Choroid plexus epithelial cell (primary cell): ENCODE data around the gene FBLN2.

Source experiments
- DNase-seq: peaks from one replicate; pipeline ENCODE4 v3.0.0-alpha.2; 2010; ENCODE audit warnings: low read depth
- H3K4me3 ChIP-seq: 2 replicates; pipeline ENCODE4 v1.5.1; 2011; ENCODE audit warnings: low read depth, mild to moderate bottlenecking, control low read depth, low read length, moderate library complexity
- CTCF ChIP-seq: conservative IDR thresholded peaks from 2 replicates; pipeline ENCODE4 v1.5.1; 2011; ENCODE audit warnings: low read depth, mild to moderate bottlenecking, control low read depth, inconsistent platforms, low read length, moderate library complexity

FBLN2 gene

GRCh38 chr3:13539292-13539638 is 9.7 kb upstream of the FBLN2 start:
- no peak for TF ChIP-seq CTCF
- H3K4me3 ChIP-seq: no peak overlapping the region
- peak; percentile 58 for DNase-seq

GRCh38 chr3:13539671-13540070 is 9.3 kb upstream of the FBLN2 start:
- no peak overlapping the region for H3K4me3 ChIP-seq
- DNase-seq: peak; percentile 29
- no peak for TF ChIP-seq CTCF

DNA sequence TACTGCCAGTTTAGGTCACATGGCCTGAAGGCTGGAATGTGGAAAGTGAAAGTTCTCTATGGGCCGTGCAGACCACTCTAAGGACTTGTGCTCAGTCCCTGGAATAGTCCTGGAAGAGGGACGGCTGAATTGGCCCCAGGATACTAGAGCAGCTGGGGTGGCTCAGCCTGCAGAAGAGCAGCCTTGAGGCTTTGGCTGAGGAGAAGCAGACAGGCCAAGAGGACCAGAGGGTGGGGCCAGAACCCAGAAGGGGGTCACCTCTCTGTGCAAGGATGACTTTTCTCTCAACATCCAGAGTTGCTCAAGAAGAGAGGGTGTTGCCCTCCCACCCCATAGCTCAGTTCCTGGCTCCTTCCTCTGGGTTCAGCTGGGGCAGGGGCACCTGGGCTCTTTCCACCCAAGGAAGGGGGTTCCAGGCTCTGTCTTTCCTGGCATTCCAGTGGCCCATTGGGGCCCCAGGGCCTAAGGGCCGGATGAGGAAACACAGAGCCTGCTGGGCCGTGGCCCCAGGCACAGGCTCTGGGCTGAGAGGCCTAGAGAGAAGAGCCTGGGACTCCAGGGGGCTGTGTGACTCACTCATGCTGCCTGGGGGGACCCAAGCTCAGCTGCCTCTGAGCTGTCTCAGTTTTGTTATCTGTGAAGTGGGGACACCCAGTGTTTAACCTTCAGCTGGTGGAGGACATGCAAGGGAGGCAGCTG is 8.5 kb upstream of the FBLN2 start:
- no peak overlapping the region for H3K4me3 ChIP-seq
- no peak for TF ChIP-seq CTCF
- peak; percentile 50 for DNase-seq

DNA sequence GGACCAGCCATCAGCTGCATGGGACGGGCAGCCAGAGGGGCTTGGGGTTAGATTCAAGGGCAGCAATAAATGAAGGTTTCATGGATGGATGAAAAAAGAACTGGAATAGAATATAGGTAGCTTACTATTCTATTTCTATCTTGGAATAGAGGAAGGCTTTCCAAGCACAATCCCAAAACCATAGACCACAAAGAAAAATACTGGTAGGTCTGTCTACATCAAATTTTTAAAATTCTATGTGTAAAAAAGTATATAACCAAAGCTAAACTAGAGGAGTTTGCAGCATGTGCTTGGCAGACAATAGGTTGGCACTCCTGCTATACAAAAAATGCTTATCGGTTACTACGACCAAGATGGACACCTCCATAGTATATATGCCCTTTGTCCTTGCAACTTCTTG is 7.2 kb upstream of the FBLN2 start:
- TF ChIP-seq CTCF: no peak
- no peak overlapping the region for H3K4me3 ChIP-seq
- peak; percentile 59 for DNase-seq

DNA sequence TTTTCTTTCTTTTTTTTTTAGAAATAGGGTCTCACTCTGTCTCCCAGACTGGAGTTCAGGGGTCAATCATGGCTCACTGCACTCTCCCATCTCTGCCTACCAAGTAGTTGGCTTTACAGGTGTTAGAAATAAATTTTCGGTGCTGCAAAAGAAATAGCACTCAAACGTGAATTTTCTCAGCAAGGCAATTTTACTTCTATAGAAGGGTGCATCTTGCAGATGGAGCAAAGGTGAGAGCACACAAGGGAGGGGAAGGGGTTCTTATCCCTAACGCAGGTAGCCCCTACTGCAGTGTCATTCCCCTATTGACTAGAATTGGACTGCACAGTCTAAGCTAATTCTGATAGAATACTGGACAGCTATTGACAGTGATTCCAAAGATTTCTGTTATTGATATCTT is 6.8 kb upstream of the FBLN2 start:
- TF ChIP-seq CTCF: no peak
- no peak overlapping the region for H3K4me3 ChIP-seq
- DNase-seq: no peak

DNA sequence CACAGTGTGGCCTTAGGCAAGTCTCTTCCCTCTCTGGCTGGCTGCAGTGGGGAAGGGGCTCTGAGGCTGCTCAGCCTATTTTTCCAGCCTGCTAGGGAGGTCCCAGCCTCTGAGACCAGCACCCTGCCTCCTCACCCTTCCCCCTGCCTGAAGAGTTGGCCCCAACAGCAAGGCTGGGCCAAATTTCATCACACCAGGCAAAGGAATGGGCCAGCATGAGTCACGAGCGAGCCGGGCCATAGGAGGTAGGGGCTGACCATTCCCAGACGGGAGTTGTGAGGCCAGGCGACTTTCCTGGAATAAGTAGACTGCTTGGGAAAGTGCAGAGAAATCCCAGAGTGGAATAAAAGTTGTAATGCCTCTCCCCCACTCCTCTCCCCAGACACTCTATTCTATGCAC is 5.7 kb upstream of the FBLN2 start:
- TF ChIP-seq CTCF: no peak
- DNase-seq: peak; percentile 90
- no peak overlapping the region for H3K4me3 ChIP-seq

DNA sequence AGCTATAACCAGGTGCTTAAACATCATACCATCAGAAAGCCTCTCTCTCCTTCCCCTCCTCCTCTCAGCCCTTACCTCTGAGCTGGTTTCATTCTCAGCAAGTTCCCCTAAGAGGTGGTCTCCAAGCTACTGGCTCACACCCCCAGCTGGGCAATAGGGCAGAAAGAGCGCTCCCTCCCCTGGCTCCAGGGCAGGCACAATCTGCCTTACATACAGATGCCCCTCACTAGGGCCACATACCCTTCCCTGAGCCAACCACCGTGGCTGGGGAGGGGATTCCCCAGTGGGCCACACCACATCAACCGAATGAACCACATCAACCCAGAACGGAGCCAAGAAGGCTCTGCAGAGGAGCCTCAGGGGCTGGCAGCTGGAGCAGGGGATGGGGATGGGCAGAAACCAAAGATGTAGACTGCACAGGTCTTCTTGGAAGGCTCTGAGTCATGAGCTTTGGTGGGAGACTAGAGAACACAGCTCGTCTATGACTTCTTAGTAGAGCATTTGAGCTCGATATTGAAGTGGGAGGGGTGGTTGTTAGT is 4.6 kb upstream of the FBLN2 start:
- H3K4me3 ChIP-seq: no peak overlapping the region
- DNase-seq: peak; percentile 85
- no peak for TF ChIP-seq CTCF
